ENCODE data around the gene CACNA1D.
"Not testable (repeated sequence)": the region's sequence is repeated elsewhere in the genome, so short reads cannot be mapped to it uniquely, and the experiment has no call there.

Gene CACNA1D

GRCh38 chr3:53493963-53494791 lies at the start of gene CACNA1D:
TSS of gene CACNA1D (plus strand) at chr3:53494611. CDS start at chr3:53495167, 556 bp downstream.
- no peak for DNase-seq

DNA sequence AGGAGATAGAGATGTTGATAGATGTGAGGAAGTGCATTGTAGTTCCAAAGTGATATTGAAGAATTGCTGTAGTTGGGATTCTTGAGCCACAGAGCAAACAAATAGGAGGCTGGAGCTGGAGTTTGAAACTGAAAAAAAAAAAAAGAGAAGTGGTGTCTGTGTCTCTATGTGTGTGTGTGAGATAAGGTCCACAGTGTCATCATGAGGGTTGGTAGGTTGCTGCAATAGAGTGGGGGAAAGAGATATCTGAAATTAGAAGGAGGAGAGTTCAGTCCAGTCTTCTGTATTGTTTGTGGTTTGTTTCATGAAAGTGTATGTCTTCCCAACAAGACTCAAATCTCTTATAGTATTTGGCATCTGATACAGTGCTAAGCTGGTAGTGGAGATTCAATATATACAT lies 37.3 kb upstream of the CACNA1D start:
- no peak for DNase-seq

- no peak for DNase-seq
These were observed 34.1 kb upstream of the CACNA1D start for GRCh38 chr3:53460326-53460725.

DNA sequence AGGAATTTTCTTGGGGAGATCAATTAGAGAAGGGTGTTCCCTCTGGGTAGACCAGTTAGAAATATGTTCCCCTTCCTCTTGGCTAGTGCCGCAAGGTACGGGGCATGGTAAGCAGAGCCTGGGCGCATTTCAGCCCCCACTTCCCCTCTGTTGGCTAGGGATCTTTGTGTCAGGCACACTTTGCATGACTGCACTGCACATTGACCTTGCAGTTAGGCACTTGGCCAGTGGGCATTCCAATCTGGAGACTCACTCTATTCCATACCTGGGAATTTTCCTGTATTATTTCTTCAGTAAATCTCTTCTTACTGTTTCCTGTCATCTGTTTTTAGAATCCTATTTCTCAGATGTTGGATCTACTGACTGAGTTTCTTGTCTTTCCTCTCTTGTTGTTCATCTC lies 30.0 kb upstream of the CACNA1D start:
- no peak for DNase-seq

- DNase-seq = not testable (repeated sequence)
These were observed 24.7 kb upstream of the CACNA1D start for GRCh38 chr3:53469758-53470157.

- DNase-seq = no peak
These were observed 21.0 kb upstream of the CACNA1D start for GRCh38 chr3:53473422-53473821.

- DNase-seq = not testable (repeated sequence)
These were observed 18.0 kb upstream of the CACNA1D start for GRCh38 chr3:53476372-53476771.

- not testable (repeated sequence) for DNase-seq
These were observed 16.7 kb upstream of the CACNA1D start for GRCh38 chr3:53477689-53478088.

DNA sequence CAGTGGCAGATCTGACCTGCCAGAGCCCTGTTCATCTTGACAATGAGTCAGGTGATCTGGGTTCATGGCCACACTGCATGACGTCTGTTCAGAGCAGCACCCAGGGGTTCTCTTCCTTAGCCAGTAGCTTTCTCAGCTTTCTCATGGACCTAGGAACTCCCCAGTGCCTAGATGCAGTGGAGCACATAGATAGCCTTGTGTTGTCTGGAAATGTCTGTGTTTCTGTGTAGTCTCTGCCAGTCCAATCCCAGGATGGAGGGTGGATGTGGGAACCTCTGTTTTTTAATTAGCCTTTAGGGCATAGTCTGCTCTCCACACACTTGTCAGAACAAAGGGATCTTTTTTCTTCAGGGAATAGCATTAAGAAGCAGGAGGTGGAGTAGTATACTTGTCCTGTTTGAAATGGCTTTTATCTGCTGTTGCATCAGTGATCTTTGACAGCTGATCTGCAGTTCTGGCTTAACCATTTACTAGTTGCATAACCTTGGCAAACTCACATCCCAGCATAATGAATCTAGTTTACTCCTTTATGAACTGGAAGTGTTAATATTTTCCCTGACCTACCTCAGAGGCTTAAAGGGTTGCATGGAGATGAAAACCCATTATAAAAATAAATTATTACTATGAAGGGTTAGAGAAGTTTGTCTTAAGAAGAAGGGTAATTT lies 16.1 kb upstream of the CACNA1D start:
- no peak for DNase-seq

GRCh38 chr3:53478921-53479664 lies 15.3 kb upstream of the CACNA1D start:
- DNase-seq = no peak

- DNase-seq = no peak
These were observed 12.2 kb upstream of the CACNA1D start for GRCh38 chr3:53482227-53482626.

DNA sequence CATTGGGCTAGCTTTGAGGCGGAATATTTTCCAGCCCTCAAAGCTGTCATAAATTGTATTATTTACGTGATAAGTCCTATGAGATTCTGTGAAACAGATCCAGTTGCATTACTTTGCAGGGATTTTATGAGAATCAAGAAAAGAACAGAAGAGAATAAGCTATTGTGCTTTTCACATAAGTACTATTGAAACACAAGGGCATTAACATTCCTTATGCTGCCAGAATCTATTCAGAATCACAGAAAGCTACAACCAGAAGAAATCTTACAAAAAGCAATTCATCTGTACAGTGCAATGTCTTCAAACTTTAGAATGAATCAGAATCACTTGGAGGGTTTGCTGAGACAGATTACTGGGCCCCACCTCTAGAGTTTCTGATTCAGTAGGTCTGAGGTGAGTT lies 10.6 kb upstream of the CACNA1D start:
- no peak for DNase-seq

DNA sequence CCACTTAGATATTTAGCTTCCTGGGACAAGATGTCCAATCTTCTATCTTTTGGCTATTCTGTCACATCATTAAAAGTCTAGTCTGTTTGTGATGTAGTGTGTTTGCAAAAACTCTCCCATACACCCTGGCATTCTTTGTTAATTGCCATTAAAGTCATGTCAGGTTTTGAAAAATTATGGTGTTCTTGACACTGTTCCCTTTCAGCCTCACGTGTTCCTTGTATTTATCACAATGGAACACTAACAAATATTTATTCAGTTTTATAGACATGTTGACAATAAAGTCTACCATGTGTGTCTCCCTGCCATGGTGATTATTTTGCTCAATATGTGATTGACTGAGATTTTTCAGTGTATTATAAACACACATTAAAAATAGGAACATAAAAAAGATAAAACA lies 9.4 kb upstream of the CACNA1D start:
- DNase-seq = no peak

DNA sequence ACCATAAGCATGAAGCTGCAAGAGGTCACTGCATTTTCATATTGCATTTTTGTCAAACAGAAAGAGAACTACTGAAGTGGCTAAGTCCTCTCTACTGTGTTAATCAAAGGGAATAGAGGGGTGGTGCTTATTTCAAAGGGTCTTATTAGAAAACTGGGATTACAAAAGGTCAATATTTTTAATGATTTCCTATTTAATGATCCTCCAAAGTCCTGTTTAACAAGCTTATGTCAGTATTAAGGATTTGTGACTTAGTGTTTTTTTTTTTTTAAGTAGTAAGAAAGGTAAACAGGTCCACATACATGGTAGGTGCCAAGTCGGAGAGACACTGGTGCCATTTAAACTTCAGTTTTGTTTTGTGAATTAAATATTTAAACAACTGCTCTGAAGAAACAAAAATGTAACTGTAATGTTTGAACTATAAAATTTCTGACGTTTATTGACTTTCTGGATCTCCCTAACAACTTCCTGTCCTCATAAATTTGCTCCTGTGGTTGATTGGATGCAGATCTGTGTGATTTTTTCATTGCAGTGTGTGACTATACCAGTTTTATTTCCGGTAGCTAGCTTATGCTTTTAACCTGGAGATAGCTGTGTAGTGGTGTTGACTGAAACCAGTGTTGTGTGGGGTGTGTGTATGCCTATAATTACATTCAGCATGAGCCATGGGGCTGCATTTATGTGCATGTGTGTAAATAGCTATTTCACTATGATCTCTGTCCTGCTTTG lies 8.6 kb upstream of the CACNA1D start:
- no peak for DNase-seq

DNA sequence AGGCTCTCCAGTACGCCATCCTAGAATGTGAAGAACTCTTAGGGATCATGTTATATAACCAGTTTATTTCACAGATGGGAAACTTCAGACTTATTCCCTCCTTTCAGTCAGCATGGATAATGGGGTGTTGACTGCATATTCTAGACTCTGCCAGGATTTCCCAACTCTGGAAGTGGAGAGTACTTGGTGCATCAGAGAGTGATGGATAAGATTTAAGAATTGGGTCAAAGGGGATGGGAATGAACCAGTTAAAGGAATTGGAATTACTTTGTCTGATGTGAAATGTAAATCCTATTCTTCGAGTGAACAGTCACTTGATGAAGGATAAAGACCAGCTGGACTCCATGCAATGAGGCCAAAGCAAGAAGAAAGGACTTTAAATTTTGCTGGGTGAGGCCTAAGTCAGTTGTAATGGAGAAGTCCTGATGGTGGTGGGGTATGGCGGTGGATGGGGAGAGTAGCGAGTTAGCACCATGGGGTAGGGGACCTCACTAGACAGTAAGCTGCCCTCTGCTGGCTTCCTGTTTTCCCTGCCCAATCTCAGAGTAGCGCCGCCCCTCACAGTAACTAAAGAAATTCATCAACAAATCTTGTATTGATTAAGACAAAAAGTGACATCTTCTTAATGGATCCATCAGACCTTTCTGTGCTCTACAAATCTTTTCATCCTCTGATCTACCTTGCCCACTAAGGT lies 7.3 kb upstream of the CACNA1D start:
- DNase-seq = no peak

- DNase-seq = no peak
These were observed 5.0 kb upstream of the CACNA1D start for GRCh38 chr3:53489386-53489785.

GRCh38 chr3:53489787-53490458 lies 4.5 kb upstream of the CACNA1D start:
- DNase-seq = no peak

GRCh38 chr3:53490459-53490968 lies 3.9 kb upstream of the CACNA1D start:
- DNase-seq = no peak

DNA sequence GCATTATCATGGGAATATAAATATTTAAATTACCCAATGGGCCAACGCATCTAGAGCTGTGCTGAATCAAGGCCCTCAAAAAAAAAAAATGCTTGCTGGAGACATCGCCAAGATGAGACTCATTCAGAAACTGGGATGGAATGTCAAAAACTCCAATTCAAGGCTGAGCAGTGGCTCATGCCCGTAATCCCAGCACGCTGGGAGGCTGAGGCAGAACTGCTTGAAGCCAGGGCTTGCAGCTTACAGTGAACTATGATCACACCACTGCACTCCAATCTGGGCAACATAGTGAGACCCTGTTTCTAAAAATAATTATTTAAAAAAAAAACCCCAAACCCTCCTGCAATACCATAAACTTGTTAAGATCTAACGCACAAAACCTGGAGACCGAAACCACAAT lies 3.1 kb upstream of the CACNA1D start:
- DNase-seq = no peak

DNA sequence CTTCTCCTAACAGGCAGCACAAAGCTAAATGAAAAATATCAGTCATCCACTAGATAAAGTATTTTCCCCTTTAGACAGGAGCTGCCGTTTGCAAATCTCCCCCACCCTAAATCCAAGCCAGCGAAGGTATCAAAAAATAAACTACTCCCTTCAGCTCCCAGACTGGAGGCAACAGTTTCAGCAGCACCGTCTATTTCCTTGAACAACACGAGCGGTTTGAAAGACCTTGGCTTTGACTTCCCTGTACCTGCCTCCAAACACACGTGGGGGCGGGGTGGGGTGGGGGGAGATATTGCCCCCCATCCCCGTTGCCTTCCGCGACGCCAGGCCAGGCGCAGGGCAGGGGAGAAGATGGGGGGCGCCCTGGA lies 832 bp upstream of the CACNA1D start:
- DNase-seq = no peak

DNA sequence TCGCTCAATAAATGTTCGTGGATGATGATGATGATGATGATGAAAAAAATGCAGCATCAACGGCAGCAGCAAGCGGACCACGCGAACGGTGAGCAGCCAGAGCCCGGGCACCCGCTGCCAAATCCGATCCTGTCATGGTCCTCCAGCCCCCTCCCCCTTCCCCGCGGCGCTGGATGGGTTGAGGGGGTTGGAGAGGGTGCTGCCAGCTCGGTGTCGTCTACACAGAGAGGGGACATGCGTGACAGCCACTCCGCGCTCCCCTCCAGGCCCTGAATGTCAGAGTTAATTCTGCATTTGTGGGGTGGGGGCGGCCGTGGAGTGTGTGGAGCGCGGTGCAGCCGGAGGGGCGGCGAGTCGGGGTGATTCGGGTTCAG lies 722 bp downstream of the CACNA1D start:
- no peak for DNase-seq
